22Rv1 (cell line): ENCODE results near the gene MGAT4B.

Source experiments
- CTCF ChIP-seq: fragments of 450-650 bp; IDR thresholded peaks from 2 replicates; pipeline ENCODE4 v1.5.1; 2017; ENCODE audit warnings: mild to moderate bottlenecking
- ZFX ChIP-seq: fragments of 450-650 bp; IDR thresholded peaks from 2 replicates; pipeline ENCODE4 v1.6.1; 2017; ENCODE audit warnings: antibody characterized with exemption, borderline replicate concordance

GRCh38 chr5:179772351-179772750 is 34.3 kb downstream of the MGAT4B start:
- TF ChIP-seq CTCF = no peak
- no peak for TF ChIP-seq ZFX
